ENCODE measurements around the gene DNAJC21. TPM values are rescaled to one million over a fixed set of nuclear protein-coding genes. Genes with fewer than 3 reads are reported as not detected.
A peak's percentile ranks its signal among the peaks of the same experiment; 100 is the strongest.

Gene DNAJC21
- total RNA-seq, 1 donor = 32.6 TPM

DNA sequence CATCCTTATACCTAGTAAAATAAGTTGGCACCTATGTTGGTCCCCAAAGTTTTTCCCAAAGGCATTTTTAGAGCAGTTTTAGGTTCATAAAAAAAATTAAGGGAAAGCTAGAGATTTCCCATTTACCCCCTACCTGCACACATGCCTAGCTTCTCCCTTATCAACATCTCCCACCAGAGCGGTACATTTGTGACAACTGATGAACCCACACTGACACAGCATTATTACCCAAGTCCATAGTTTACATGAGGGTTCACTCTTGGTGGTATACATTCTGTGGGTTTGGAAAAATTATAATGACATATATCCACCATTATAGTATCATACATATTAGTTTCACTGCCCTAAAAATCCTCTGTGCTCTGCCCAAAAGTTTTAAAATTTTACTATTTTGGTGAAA is 26.1 kb upstream of the DNAJC21 start:
- DNase-seq (ENCODE audit: low read depth) = no peak
- no peak overlapping the region for H3K4me3 ChIP-seq (ENCODE audit: low read depth, low read length)
- TF ChIP-seq, protein P1, sequence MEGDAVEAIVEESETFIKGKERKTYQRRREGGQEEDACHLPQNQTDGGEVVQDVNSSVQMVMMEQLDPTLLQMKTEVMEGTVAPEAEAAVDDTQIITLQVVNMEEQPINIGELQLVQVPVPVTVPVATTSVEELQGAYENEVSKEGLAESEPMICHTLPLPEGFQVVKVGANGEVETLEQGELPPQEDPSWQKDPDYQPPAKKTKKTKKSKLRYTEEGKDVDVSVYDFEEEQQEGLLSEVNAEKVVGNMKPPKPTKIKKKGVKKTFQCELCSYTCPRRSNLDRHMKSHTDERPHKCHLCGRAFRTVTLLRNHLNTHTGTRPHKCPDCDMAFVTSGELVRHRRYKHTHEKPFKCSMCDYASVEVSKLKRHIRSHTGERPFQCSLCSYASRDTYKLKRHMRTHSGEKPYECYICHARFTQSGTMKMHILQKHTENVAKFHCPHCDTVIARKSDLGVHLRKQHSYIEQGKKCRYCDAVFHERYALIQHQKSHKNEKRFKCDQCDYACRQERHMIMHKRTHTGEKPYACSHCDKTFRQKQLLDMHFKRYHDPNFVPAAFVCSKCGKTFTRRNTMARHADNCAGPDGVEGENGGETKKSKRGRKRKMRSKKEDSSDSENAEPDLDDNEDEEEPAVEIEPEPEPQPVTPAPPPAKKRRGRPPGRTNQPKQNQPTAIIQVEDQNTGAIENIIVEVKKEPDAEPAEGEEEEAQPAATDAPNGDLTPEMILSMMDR (IDR thresholded peaks at IDR 0.05; ENCODE audit: insufficient read depth, low read length) = no peak

DNA sequence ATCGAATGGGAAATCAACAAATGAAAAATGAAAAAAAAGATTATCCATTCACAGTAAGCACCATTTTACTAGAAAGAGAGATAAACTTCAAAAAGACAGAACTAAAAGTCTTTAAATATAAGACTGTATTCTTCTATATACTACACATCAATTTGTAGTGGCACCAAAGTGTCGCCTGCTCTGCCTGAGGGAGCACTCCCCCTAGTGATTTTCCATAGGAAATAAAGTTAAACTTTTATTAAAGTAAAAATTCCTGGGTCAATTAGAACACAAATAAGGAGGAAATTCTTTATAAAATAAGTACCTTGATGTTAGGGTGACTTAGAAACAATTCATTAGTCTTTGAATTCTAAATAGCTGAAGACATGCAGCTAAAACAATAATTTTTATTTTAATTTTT is 23.8 kb upstream of the DNAJC21 start:
- no peak overlapping the region for H3K4me3 ChIP-seq (ENCODE audit: low read depth, low read length)
- TF ChIP-seq, protein P1 (IDR thresholded peaks at IDR 0.05; ENCODE audit: insufficient read depth, low read length) = peak; percentile 58
- DNase-seq (ENCODE audit: low read depth) = peak; percentile 34

DNA sequence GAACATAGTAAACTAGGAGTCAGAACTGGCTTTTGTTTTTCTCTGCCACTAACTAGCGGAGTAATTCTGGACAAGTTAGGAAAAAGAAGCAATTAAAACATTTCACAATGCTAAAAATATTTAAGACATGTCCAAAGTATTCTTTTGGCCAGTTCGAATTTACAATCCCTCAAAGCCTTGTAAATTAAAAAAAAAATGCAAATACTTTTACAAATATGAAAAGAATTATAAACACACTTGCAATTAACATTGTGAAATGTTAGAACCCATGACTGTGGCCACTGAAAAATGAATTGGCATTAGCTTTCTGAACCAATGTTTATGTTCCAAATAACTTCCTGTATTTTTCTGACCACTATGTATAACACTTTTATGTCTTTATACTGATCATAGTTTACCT is 16.3 kb upstream of the DNAJC21 start:
- peak; percentile 36 for DNase-seq (ENCODE audit: low read depth)
- TF ChIP-seq, protein P1 (IDR thresholded peaks at IDR 0.05; ENCODE audit: insufficient read depth, low read length) = no peak
- H3K4me3 ChIP-seq (ENCODE audit: low read depth, low read length) = no peak overlapping the region

DNA sequence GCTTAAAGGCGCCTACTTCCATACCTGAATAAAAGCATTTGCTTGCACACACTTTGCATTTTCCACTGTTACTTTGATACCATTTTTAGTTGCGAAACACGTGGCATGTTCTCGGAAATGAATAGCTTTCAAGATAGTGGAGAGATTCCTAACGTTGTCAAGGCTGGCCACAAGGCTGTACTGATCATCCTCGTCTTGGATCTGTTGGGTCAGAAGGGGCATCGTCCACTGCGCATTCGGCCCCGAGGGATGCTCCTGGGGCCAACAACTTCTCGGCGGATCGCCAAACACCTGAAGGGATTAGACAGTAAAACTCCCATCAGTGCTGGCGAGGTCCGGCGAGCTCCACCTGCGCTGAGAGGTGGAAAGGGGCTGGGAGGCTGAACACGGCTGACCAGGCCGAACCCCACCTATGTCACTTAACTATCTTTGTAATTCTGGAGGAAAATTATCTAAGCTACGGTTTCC is 14.7 kb upstream of the DNAJC21 start:
- H3K4me3 ChIP-seq (ENCODE audit: low read depth, low read length) = peak overlapping the region; percentile 98
- TF ChIP-seq, protein P1 (IDR thresholded peaks at IDR 0.05; ENCODE audit: insufficient read depth, low read length) = no peak
- peak; percentile 39 for DNase-seq (ENCODE audit: low read depth)

DNA sequence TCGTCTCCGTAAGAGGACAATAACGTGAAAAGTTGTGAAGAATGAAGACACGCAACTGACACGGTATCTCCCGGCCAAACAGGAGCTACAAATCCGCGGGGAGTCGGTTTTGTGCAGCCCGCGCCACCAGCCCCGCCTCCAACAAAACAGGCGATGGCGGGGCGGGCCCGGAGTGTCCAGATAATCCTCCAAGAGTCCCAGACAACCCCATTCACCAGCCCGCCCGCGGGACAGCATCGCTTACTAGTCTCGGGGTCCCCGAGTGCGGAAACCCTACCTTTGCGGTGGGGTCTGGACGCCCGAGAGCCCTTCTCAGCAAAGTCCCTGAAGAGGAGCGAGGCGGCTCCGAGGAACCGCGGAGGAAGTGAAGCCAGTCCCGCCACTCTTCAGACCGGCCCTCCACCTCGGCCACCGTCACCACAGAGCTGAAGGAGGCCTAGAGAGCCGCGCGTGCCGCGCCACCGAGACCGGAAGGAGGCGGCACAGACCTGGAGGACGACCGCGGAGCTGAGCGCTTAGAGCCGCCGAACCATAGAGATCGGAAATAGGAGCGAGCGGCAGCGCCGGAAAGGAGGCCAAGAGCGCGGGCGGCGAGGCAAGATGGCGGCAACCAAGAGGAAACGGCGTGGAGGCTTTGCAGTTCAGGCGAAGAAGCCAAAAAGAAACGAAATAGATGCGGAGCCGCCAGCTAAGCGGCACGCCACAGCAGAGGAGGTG is 14.1 kb upstream of the DNAJC21 start, which contains the start of the genes BRIX1 and RAD1:
BRIX1 (plus strand) TSS at position 573 of the 717 bp plus-strand sequence; CDS start at position 601, 28 bp downstream.
RAD1 (minus strand) TSS at position 366 of the 717 bp plus-strand sequence. CDS start 612 bp downstream, outside the sequence.
- TF ChIP-seq, protein P1 (IDR thresholded peaks at IDR 0.05; ENCODE audit: insufficient read depth, low read length) = no peak
- DNase-seq (ENCODE audit: low read depth) = peak; percentile 96
- peak within 1 kb of the TSS; percentile 98 for H3K4me3 ChIP-seq (ENCODE audit: low read depth, low read length)

DNA sequence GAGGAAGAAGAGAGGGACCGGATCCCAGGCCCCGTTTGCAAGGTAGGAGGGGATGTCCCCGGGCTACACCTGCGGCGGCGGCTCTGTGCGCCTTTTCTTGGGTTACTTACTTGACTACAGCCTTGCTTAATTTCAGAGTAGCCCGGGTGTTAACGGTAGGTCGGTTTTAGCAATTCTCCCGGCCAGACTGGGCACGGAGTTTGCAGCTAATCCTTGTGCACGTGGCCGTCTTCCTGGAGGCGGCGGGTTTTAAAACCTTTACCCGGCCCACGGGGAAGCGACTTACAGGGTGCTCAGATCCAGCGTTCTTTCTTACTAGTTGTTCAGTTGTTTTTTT is 13.5 kb upstream of the DNAJC21 start:
- TF ChIP-seq, protein P1 (IDR thresholded peaks at IDR 0.05; ENCODE audit: insufficient read depth, low read length) = no peak
- peak overlapping the region; percentile 98 for H3K4me3 ChIP-seq (ENCODE audit: low read depth, low read length)
- no peak for DNase-seq (ENCODE audit: low read depth)
